Vagina (tissue), 2 donors: ENCODE results near the gene RIPOR1.

Experiments
- POLR2A ChIP-seq, 2 donors: fragments of 450-650 bp; IDR thresholded peaks; one replicate each; pipeline ENCODE4 v1.6.1; 2017; ENCODE audit warnings: antibody characterized with exemption in 2 of 2, mild to moderate bottlenecking in 2 of 2, moderate library complexity in 2 of 2
- POLR2AphosphoS5 ChIP-seq, 2 donors: sonication (generic); formaldehyde crosslinking; IDR thresholded peaks; one replicate each; pipeline ENCODE4 v1.9.0; 2017; ENCODE audit warnings: antibody characterized with exemption in 2 of 2, mild to moderate bottlenecking in 2 of 2, low read depth in 1 of 2; ENCODE audit not compliant: insufficient read depth in 1 of 2
- TF ChIP-seq, protein P1 (sequence below), 3 experiments: fragments of 450-650 bp in 2 of 3; fragments of 200-600 bp in 1 of 3; sonication (generic) in 1 of 3; IDR thresholded peaks; one replicate each; pipeline ENCODE4 v1.5.1; 2017 to 2019; ENCODE audit warnings: antibody characterized with exemption in 3 of 3, mild to moderate bottlenecking in 2 of 3, moderate library complexity in 2 of 3

DNA sequence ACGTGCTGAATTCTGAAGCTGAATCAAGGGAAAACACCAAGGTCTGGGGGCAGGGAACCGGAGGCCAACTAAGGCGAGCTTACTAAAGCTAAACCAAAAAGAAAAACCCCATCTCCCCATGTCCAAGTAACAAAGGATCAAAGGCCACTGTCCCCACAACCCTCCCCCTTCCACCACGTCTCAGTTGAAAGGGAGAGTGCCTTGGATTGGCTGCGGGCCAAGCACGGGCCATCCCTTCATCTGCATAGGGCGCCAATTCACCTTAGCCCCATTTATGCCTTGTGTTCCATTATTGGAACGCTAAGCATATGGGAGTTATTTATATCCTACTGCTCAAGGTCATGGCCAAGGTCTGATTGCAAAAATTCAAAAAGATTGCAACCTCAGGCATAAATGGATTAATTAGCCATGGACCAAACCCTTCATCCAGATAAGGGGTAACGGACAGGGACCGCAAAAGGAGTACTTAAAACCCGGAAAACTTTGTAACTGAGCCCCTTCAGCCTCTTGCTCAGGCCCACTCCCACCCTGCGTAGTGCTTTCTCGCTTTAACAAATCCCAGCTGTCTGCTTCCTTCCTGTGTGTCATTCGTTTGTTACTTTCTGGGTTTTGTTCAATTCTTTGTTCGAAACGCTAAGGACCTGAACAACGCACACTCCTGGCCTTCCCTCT, 46.9 kb upstream of the RIPOR1 start:
- TF ChIP-seq, protein P1, sequence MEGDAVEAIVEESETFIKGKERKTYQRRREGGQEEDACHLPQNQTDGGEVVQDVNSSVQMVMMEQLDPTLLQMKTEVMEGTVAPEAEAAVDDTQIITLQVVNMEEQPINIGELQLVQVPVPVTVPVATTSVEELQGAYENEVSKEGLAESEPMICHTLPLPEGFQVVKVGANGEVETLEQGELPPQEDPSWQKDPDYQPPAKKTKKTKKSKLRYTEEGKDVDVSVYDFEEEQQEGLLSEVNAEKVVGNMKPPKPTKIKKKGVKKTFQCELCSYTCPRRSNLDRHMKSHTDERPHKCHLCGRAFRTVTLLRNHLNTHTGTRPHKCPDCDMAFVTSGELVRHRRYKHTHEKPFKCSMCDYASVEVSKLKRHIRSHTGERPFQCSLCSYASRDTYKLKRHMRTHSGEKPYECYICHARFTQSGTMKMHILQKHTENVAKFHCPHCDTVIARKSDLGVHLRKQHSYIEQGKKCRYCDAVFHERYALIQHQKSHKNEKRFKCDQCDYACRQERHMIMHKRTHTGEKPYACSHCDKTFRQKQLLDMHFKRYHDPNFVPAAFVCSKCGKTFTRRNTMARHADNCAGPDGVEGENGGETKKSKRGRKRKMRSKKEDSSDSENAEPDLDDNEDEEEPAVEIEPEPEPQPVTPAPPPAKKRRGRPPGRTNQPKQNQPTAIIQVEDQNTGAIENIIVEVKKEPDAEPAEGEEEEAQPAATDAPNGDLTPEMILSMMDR (IDR thresholded peaks at IDR 0.05), result no peak
- no peak for TF ChIP-seq POLR2A (IDR thresholded peaks at IDR 0.05)
- no peak for TF ChIP-seq POLR2AphosphoS5 (IDR thresholded peaks at IDR 0.05; ENCODE audit: insufficient read depth in 1 of 2, low read depth in 1 of 2)
